Measurements from ENCODE around the gene TMEM14C.

DNA sequence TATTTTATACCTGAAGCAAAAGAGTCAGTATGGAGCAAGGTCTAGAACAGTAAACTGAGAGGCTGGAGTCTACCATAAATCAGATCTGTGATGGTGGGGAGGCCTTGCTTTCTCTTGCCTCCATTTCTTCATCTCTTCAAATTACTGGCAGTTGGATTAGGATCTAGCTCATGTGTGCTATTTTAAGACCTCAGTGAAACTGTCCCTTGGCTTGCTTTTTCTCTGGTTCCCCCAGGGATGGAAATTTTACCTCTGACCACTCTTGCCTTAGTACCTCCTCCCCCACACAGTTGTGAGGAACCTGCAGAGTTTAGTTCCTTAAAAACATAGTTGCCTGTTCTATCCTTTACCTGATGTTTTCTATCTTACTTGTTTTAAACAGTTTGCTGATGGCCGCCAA is 33.2 kb downstream of the TMEM14C start:
- TF ChIP-seq, protein P1, sequence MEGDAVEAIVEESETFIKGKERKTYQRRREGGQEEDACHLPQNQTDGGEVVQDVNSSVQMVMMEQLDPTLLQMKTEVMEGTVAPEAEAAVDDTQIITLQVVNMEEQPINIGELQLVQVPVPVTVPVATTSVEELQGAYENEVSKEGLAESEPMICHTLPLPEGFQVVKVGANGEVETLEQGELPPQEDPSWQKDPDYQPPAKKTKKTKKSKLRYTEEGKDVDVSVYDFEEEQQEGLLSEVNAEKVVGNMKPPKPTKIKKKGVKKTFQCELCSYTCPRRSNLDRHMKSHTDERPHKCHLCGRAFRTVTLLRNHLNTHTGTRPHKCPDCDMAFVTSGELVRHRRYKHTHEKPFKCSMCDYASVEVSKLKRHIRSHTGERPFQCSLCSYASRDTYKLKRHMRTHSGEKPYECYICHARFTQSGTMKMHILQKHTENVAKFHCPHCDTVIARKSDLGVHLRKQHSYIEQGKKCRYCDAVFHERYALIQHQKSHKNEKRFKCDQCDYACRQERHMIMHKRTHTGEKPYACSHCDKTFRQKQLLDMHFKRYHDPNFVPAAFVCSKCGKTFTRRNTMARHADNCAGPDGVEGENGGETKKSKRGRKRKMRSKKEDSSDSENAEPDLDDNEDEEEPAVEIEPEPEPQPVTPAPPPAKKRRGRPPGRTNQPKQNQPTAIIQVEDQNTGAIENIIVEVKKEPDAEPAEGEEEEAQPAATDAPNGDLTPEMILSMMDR (IDR thresholded peaks at IDR 0.05), result no peak
- no peak for TF ChIP-seq POLR2A (IDR thresholded peaks at IDR 0.05)

Data from adrenal gland (tissue), 5 donors.